Stimulated activated CD4-positive, alpha-beta T cell treated with anti-CD3 and anti-CD28 coated beads, Interleukin-12 subunit alpha, Interleukin-12 subunit beta, amount 100 ng/mL, for 48 hours (primary cell): ENCODE data around the gene EP300.

ENCODE experiments used
- DNase-seq, 3 donors: peaks; one replicate each; pipeline ENCODE4 v3.0.0-alpha.2; 2020; ENCODE audit warnings: low read depth in 2 of 3, low spot score in 1 of 3

EP300 gene

GRCh38 chr22:41204066-41204465 lies 111.7 kb downstream of the EP300 start:
- DNase-seq: no peak

GRCh38 chr22:41204992-41205900 lies 112.9 kb downstream of the EP300 start, which contains the start of gene L3MBTL2:
L3MBTL2 (plus strand) TSS chr22:41205312; CDS start chr22:41205363, 51 bp downstream.
- DNase-seq: peak; percentile 98

GRCh38 chr22:41206719-41207118 lies 114.3 kb downstream of the EP300 start:
- DNase-seq: no peak

- no peak for DNase-seq
Observed at GRCh38 chr22:41215409-41215808, 123.0 kb downstream of the EP300 start.

- DNase-seq: no peak
Observed at GRCh38 chr22:41215926-41216325, 123.5 kb downstream of the EP300 start.

- DNase-seq: no peak
Observed at GRCh38 chr22:41216984-41217383, 124.6 kb downstream of the EP300 start.

GRCh38 chr22:41217553-41218157 lies 125.3 kb downstream of the EP300 start:
- peak in 1 of 3 donors; percentile 26 for DNase-seq

- DNase-seq: no peak
Observed at GRCh38 chr22:41222846-41223507, 130.6 kb downstream of the EP300 start.

- no peak for DNase-seq
Observed at GRCh38 chr22:41223535-41223934, 131.1 kb downstream of the EP300 start.

GRCh38 chr22:41226723-41227655 lies 134.6 kb downstream of the EP300 start:
- DNase-seq: no peak

GRCh38 chr22:41229215-41229614 lies 136.8 kb downstream of the EP300 start:
- no peak for DNase-seq
